ENCODE results near the gene BPTF. TPM values are rescaled to one million over a fixed set of nuclear protein-coding genes. Genes with fewer than 3 reads are reported as not detected.
"Not testable (repeated sequence)": the region's sequence is repeated elsewhere in the genome, so short reads cannot be mapped to it uniquely, and the experiment has no call there.

The BPTF gene
- total RNA-seq, 1 donor = 90.0 TPM

DNA sequence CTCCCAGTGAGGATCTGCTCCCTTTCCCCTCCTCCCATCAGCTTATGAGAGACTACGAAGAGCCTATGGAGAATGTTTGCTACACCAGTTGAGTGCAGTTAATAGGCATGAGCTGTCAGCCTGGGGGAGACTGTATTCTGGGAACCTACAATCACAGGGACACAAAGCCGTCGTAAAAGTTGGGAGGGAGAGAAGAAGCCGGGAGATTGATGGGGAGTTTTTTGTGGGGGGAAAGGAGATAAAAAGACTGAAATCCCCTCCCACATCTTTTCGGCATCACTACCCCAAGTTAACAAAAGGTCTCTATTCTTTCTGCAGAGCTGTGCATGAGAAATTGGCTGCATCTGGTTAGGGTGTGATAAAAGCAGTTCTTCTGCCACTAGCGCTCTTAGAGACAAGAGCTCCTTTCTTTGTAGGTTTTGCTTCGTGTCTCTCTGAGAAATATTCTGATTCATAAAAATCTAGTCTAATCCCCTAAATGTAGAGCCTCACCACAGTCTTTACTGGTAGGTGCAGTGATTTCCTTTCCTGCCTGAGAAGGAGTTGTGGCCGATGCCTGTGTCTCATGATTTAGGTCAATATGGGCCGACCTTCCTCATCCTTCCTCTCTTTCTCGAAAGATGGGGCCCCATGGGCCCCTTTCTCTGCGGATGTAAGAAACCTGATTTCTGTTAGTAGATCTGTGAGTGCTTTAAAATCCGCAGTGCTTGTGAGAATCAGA, 77.4 kb downstream of the BPTF start:
- no peak overlapping the region for H3K4me3 ChIP-seq (ENCODE audit: low read length)
- no peaks in the 10 kb centered on the region for H3K4me1 ChIP-seq (ENCODE audit: insufficient read depth, low read length)
- H3K27me3 ChIP-seq (ENCODE audit: insufficient read depth, low read length) = no peaks in the 10 kb centered on the region
- no peaks in the 10 kb centered on the region for H3K9me3 ChIP-seq (ENCODE audit: low read depth, low read length)

DNA sequence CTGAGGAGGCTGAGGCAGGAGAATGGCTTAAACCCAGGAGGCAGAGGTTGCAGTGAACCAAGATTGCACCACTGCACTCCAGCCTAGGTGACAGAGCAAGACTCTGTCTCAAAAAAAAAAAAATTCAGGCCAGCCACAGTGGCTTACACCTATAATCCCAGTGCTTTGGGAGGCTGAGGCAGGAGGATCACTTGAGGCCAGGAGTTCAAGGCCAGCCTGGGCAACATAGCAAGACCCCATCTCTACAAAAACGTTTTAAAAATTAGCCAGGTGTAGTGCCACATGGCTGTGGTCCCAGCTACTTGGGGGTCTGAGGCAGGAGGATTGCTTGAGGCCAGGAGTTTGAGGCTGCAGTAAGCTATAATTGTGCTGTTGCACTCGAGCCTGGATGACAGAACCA, 80.0 kb downstream of the BPTF start:
- not testable (repeated sequence) for H3K9me3 ChIP-seq (ENCODE audit: low read depth, low read length); H3K27me3 ChIP-seq (ENCODE audit: insufficient read depth, low read length); H3K4me1 ChIP-seq (ENCODE audit: insufficient read depth, low read length); H3K4me3 ChIP-seq (ENCODE audit: low read length)

DNA sequence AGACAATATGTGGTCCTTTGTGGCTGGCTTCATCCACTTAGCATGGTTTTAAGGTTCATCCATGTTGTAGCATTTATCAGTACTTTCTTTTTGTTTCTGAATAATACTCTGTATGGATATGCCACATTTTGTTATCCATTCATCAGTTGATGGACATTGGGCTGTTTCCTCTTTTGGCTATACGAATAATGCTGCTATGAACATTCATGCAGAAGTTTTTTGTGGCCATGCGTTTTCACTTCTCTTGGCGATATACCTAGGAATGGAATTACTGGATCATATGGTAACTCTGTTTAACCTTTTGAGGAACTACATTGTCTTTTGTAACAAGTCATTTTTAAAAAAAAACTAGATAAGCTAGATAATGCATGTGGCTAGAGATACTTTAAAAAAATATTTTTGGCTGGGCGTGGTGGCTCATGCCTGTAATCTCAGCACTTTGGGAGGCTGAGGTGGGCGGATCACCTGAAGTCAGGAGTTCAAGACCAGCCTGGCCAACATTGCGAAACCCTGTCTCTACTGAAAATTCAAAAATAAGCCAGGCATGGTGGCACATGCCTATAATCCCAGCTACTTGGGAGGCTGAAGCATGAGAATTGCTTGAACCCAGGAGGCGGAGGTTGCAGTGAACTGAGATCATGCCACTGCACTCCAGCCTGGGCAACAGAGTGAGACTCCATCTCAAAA, 85.0 kb downstream of the BPTF start:
- H3K4me3 ChIP-seq (ENCODE audit: low read length); H3K4me1 ChIP-seq (ENCODE audit: insufficient read depth, low read length); H3K27me3 ChIP-seq (ENCODE audit: insufficient read depth, low read length); H3K9me3 ChIP-seq (ENCODE audit: low read depth, low read length): not testable (repeated sequence)

DNA sequence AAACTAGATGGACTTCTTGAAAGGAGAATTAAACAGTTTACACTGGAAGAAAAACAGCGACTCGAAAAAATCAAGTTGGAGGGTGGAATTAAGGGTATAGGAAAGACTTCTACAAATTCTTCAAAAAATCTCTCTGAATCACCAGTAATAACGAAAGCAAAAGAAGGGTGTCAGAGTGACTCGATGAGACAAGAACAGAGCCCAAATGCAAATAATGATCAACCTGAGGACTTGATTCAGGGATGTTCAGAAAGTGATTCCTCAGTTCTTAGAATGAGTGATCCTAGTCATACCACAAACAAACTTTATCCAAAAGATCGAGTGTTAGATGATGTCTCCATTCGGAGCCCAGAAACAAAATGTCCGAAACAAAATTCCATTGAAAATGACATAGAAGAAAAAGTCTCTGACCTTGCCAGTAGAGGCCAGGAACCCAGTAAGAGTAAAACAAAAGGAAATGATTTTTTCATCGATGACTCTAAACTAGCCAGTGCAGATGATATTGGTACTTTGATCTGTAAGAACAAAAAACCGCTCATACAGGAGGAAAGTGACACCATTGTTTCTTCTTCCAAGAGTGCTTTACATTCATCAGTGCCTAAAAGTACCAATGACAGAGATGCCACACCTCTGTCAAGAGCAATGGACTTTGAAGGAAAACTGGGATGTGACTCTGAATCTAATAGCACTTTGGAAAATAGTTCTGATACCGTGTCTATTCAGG, 85.9 kb downstream of the BPTF start:
- no peak overlapping the region for H3K4me3 ChIP-seq (ENCODE audit: low read length)
- H3K4me1 ChIP-seq (ENCODE audit: insufficient read depth, low read length) = no peaks in the 10 kb centered on the region
- H3K9me3 ChIP-seq (ENCODE audit: low read depth, low read length) = no peaks in the 10 kb centered on the region
- no peaks in the 10 kb centered on the region for H3K27me3 ChIP-seq (ENCODE audit: insufficient read depth, low read length)

DNA sequence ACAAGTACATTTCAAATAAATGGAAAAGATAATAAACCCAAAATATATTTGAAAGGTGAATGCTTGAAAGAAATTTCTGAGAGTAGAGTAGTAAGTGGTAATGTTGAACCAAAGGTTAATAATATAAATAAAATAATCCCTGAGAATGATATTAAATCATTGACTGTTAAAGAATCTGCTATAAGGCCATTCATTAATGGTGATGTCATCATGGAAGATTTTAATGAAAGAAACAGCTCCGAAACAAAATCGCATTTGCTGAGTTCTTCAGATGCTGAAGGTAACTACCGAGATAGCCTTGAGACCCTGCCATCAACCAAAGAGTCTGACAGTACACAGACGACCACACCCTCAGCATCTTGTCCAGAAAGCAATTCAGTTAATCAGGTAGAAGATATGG, 86.8 kb downstream of the BPTF start:
- no peak overlapping the region for H3K4me3 ChIP-seq (ENCODE audit: low read length)
- no peaks in the 10 kb centered on the region for H3K9me3 ChIP-seq (ENCODE audit: low read depth, low read length)
- no peaks in the 10 kb centered on the region for H3K4me1 ChIP-seq (ENCODE audit: insufficient read depth, low read length)
- H3K27me3 ChIP-seq (ENCODE audit: insufficient read depth, low read length) = no peaks in the 10 kb centered on the region

DNA sequence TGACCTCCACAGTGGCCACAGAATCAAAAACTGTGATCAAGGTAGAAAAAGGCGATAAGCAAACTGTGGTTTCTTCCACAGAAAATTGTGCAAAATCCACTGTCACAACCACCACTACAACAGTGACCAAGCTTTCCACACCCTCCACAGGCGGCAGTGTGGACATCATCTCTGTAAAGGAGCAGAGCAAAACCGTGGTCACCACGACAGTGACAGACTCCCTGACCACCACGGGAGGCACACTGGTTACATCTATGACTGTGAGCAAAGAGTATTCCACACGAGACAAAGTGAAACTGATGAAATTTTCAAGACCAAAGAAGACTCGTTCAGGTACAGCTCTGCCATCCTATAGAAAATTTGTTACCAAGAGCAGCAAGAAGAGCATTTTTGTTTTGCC, 87.4 kb downstream of the BPTF start:
- Histone ChIP-seq H3K27me3 (ENCODE audit: insufficient read depth, low read length) (no peaks in the 10 kb centered on the region), H3K4me3 (ENCODE audit: low read length) (no peak overlapping the region), H3K4me1 (ENCODE audit: insufficient read depth, low read length) (no peaks in the 10 kb centered on the region), H3K9me3 (ENCODE audit: low read depth, low read length) (no peaks in the 10 kb centered on the region)

DNA sequence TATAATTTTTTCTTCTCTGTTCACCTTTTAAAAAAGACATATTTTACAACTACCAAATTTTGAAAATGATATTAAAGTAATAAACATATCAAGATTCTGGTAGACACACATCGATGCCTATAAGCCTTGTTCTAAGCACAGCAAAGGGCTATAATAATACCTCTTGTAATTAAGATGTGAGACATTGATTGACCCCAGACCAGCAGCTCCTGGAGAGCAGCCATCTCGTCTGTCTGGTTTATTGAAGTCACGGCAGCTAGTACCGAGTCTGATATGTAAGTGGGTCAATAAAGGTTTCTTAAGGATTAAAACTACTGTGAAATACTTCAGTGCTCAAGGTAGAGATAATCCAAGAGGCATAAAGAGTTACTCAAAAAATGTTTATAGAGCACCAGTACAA, 94.9 kb downstream of the BPTF start:
- Histone ChIP-seq H3K4me3 (ENCODE audit: low read length) (no peak overlapping the region), H3K27me3 (ENCODE audit: insufficient read depth, low read length) (no peaks in the 10 kb centered on the region), H3K9me3 (ENCODE audit: low read depth, low read length) (no peaks in the 10 kb centered on the region), H3K4me1 (ENCODE audit: insufficient read depth, low read length) (no peaks in the 10 kb centered on the region)

DNA sequence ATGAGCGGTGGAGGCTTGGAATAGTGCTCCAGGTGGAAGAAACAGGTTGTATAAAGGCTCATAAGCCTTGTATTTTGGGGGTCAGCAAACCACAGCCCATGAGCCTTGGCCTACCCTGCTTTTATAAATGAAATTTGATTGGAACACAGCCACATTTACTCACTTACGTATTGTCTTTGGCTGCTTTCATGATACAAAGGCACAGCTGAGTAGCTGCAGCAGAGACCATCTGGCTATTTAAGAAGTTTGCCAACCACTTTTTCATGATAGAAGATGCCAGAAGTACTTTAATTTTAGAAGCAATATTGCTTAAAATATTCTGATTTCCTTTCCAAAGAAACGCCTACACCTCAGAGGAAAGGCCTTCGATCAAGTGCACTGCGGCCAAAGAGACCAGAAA, 97.2 kb downstream of the BPTF start:
- Histone ChIP-seq H3K9me3 (ENCODE audit: low read depth, low read length) (no peaks in the 10 kb centered on the region), H3K27me3 (ENCODE audit: insufficient read depth, low read length) (no peaks in the 10 kb centered on the region), H3K4me1 (ENCODE audit: insufficient read depth, low read length) (no peaks in the 10 kb centered on the region), H3K4me3 (ENCODE audit: low read length) (no peak overlapping the region)

DNA sequence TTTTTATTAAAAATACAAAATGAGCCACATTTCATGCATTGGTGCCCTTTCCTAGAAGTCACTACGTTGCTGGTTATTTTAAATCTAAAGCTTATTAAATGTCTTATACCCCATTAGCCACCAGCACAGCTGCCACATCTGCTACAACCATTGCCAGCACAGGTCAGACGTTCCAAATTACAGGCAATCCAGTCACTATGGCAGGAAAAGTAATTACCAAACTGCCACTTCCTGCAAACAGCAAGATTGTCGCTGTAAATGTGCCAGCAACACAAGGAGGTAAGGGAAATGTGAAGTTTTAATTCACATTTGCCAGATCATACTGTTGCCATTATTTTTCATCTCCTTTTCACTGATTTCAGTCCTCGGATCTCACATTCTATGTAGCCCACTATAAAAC, 103.5 kb downstream of the BPTF start:
- not testable (repeated sequence) for H3K9me3 ChIP-seq (ENCODE audit: low read depth, low read length); H3K4me1 ChIP-seq (ENCODE audit: insufficient read depth, low read length); H3K4me3 ChIP-seq (ENCODE audit: low read length); H3K27me3 ChIP-seq (ENCODE audit: insufficient read depth, low read length)

DNA sequence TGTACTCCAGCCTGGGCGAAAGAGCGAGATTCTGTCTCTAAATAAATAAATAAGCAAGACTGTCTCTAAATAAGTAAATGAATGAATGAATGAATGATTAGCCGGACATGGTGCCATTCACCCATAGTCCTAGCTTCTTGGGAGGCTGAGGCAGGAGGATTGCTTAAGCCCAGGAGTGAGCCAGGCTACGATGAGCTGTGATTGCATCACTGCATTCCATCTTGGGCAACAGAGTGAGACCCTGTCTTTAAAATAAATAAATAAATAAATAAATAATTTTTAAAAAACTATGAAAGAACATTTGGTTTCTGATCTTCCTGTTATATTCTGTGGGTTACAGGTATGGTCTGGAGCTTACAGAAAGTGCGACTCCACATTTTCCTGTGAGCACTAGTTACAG, 105.9 kb downstream of the BPTF start:
- Histone ChIP-seq H3K4me3 (ENCODE audit: low read length) (no peak overlapping the region), H3K27me3 (ENCODE audit: insufficient read depth, low read length) (no peaks in the 10 kb centered on the region), H3K9me3 (ENCODE audit: low read depth, low read length) (no peaks in the 10 kb centered on the region), H3K4me1 (ENCODE audit: insufficient read depth, low read length) (no peaks in the 10 kb centered on the region)

DNA sequence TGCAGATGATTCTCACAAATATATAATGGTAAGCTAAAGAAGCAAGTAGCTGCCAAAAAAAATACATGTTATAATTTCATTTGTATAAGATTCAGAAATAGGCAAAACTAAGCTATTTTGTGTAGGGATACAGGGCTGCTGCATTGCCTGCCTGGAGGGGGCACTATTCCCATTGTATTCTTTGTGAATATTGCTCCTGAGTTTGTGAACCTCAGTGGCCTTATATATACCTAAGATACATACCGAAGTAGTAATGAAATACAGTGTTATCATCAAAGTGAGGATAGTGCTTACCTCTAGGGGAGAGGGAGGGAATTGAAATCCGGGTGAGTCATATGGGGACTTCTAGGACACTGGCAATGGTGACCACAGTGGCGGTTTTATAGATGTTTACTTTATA, 117.5 kb downstream of the BPTF start:
- no peaks in the 10 kb centered on the region for H3K27me3 ChIP-seq (ENCODE audit: insufficient read depth, low read length)
- no peaks in the 10 kb centered on the region for H3K4me1 ChIP-seq (ENCODE audit: insufficient read depth, low read length)
- H3K4me3 ChIP-seq (ENCODE audit: low read length) = no peak overlapping the region
- no peaks in the 10 kb centered on the region for H3K9me3 ChIP-seq (ENCODE audit: low read depth, low read length)

DNA sequence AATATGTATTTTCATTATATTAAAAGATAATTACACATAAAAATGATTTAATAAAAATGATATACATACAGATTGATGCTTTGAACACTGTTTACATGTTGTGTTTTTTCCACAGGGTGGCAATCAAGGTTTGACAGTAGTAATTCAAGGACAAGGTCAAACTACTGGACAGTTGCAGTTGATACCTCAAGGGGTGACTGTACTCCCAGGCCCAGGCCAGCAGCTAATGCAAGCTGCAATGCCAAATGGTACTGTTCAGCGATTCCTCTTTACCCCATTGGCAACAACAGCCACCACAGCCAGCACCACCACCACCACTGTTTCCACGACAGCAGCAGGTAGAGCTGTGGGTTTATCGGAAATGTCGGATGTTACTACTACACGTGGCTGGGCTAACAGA, 118.7 kb downstream of the BPTF start:
- H3K27me3 ChIP-seq (ENCODE audit: insufficient read depth, low read length) = no peaks in the 10 kb centered on the region

DNA sequence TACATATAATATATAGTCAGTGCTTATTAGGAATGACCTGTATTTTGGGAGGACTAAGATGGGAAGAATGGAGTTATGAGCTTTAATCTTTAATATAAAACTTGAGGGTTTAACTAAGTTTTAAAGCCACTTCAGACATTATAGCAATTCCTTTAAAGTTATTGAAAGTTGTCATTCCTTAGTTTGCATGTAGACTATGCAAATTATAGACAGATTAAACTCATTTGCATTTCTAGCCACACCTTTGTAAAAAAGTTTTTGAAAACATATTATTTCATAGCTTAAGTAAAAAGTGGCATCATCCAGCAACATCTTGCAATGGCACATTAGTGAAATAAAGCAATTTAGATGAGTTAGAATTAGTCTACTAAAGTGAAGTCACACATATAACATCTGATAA, 121.2 kb downstream of the BPTF start:
- Histone ChIP-seq H3K4me1 (ENCODE audit: insufficient read depth, low read length) (no peaks in the 10 kb centered on the region), H3K27me3 (ENCODE audit: insufficient read depth, low read length) (no peaks in the 10 kb centered on the region), H3K4me3 (ENCODE audit: low read length) (no peak overlapping the region), H3K9me3 (ENCODE audit: low read depth, low read length) (no peaks in the 10 kb centered on the region)

More for the DNA sequence above, 118.7 kb downstream of the BPTF start:
- Histone ChIP-seq H3K4me3 (ENCODE audit: low read length) (no peak overlapping the region), H3K4me1 (ENCODE audit: insufficient read depth, low read length) (no peaks in the 10 kb centered on the region), H3K9me3 (ENCODE audit: low read depth, low read length) (no peaks in the 10 kb centered on the region)

DNA sequence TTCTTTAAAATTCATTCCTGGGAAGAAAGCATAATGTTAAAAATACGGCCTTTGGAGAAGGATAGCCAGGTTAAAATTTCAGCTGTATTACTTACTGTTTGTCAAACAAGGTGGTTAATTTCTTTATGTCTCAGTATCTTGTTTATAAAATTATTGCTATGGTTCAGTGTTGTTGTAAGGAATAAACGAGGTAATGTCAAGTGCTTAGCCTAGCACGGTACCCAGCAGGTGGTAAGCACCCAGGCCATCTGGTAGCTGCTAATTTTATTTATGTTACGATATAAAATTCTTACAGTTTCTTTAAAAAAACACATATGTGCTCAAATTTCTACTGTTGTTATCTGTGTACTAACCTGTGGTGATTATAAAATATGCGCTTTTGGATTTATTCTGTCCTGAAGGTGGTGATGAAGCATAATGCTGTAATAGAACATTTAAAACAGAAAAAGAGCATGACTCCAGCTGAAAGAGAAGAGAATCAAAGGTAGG, 122.1 kb downstream of the BPTF start:
- no peaks in the 10 kb centered on the region for H3K4me1 ChIP-seq (ENCODE audit: insufficient read depth, low read length)
- no peaks in the 10 kb centered on the region for H3K27me3 ChIP-seq (ENCODE audit: insufficient read depth, low read length)
- no peak overlapping the region for H3K4me3 ChIP-seq (ENCODE audit: low read length)
- H3K9me3 ChIP-seq (ENCODE audit: low read depth, low read length) = no peaks in the 10 kb centered on the region

DNA sequence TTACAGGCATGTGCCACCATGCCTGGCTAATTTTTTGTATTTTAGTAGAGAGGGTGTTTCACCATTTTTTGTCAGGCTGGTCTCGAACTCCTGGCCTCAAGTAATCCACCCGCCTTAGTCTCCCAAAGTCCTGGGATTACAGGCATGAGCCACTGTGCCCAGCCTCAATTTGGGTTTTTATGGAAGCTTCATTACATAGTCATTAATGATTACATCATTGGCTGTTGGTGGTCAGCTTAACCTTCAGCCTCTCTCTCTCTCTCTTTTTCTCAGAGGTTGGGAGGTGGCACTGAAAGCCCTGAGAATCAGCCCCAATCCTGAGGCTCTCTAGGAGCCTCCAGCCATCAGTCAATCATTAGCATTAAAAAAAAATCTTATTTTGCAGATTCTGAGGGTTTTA, 125.6 kb downstream of the BPTF start:
- Histone ChIP-seq H3K4me1 (ENCODE audit: insufficient read depth, low read length) (no peaks in the 10 kb centered on the region), H3K9me3 (ENCODE audit: low read depth, low read length) (no peaks in the 10 kb centered on the region), H3K27me3 (ENCODE audit: insufficient read depth, low read length) (no peaks in the 10 kb centered on the region), H3K4me3 (ENCODE audit: low read length) (no peak overlapping the region)
